GM21619 (cell line): ENCODE measurements around the gene TMED4.

Source experiments
- ATAC-seq: cut with Tn5 transposase; IDR thresholded peaks from one replicate; pipeline ENCODE4 v1.9.1; 2021; ENCODE audit not compliant: unreplicated experiment

Gene TMED4

DNA sequence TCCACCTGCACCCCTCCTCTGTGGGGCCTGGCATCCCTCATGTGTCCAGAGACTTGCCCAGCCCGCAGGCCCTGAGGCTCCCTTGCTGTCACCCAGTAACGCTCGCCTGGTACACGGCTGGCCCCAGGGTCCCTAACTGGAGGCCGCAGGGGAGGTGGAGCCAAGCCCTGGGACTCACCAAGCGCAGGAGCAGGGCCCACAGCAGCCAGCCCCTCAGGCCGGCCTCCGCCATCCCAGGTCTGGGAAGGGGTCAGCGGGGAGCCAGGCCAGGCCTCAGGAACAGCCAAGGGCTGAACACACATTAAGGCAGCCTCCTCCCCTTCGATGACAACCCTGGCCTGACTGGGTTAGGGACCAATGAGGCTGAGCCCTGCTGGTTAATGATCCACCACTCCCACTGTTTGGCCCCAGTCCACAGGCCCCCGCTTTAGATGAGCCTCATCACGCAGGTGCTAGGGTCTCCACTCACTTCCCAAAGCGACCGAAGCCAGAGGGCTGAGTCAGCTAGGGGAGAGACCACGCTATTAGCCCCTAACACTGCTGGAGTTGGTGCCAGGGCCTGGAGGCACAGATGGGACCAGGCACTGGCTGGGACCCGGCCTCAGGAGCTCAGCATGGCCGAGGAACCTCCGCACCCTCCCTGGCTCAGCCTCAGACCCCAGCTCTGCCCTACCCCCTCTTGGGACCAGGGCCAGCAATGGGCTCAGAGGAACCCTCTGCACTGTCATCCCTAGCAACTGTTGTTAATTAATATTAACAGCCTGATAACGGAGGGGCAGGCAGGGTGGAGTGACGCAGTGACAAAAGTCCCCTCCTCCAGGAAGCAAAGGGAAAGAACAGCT is 40.8 kb downstream of the TMED4 start, which contains the start of gene NPC1L1:
Gene NPC1L1 (minus strand): TSS at position 303 of the 842 bp plus-strand sequence. CDS start 71 bp downstream, at position 232.
- ATAC-seq, result no peak

DNA sequence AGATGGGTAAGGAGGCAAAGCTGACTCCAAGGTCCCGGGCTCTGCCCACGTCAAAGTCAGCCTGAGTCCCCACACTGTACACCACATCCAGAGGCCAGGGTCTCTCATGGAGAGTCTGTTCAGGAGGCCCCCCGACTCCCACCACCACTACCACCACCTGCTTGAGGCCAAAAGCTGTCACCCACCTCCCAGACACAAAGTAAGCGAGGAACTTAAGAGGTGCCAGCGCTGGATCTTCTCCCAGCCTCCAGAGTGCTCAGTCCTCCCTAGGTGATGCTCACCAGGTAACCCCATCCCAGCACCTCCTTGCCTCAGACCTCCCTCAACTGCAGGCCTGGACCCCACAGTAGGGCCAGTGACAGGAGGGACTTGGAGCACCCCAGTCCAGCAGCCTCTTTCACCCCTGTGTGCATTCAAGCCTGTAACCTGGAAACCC is 41.4 kb downstream of the TMED4 start:
- ATAC-seq, result no peak

DNA sequence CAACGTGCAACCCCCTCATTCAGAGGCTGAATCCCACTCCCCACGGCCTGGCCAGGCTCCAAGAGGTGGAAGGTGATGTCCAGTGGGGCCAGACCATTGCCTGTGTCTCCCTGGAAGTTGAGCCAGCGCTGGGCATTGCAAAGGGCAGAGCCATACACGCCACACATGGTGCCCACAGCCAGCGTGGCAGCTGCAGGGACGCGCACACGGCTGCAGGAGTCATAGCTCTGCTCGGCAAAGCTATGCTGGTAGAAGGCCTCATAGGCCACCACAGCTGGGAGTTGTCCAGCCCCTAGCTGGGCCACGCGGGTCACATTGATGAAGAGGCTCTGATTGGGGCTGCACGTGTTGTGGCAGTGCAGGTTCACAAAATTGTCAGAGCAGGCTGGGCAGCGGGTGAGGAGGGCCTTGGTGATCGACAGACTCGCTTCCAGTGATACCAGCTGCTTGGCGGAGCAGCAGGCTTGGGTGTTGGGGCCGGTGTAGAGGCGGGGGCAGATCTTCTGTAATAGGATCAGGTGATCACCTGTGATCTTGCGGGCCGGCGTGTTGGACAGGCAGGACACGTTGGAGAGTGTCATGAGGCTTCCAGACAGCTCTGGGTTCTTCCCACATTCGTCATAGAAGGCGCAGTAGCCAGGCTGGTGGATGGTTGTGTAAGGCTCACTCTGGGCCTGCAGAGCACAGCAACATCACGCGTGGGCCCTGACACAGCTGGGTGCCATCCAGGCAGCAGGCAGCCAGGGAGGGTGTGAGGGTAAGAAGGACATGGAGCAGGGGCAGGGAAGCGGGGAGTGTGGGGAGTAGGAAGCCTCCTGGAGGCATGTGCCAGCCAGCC is 42.1 kb downstream of the TMED4 start:
- no peak for ATAC-seq

DNA sequence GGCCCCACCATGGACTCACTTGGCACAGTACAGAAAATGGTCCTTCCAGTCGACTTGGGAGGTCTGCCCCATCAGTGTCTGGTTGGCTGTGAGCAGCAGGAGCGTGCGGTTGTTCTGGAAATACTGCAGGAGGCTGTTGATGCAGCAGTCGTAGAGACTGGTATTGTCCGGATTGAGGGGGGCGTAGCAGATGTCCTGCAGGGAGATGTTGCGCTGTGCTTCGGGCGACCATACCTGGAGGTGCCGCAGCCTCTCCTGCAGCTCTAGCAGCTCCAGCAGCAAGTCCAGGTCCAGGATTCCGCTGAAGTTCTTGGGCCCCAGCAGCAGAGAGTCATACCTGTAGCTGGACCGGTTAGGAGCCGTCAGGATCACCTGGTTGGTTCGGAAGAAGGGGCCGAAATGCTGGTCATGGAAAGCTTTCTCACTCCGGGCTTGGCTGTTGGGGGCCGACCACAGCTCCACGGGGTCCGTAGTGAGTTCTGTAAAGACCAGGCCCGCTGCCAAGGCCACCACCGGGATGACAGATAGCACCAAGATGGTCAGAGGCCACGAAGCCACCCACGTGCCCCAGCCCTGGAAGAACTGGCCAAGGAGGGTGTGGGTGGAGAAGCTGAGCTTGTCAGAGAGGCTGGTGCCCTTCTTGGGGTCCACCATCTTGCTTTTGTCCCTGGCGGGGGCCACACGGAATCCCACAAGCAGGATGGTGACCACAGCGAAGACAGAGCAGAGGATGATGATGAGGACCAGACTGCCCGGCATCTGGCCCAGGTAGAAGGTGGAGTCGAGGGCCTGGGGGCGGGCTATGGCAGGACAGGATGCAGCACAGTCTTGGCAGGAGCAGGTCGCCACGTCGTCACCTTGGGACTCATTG is 43.0 kb downstream of the TMED4 start:
- no peak for ATAC-seq

DNA sequence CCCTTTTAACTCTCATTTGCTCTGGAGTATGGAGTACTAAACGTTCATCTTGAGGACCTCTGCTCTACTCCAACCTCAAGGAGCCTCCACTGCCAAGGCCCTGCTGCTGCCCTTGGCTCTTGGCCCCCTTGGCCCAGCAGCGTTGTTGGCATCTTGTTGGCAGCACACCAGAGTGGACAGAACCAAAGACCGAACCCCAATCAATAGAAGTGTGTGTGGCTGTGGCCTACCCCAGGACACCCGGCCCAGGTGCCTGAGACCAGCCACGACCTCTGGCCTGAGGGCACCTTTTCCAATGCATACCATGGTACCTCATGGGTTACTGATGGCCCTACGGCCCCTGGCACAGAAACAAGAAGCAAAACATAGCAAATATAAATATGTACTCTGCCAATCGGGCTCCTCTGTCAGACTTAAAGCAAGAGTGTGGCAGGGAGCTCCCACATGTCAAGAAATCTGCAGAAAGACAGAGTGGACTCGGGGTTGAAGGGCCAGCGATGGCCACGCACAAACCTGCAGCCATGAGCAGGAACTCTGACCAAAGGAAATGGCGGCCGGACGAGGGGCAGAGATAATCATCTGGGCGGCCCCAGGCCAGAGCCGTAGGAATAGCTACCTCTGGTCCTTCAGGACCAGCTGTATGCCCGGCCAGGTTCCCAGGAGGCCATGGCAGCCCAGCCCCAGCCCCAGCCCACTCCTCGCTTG is 43.8 kb downstream of the TMED4 start:
- no peak for ATAC-seq

DNA sequence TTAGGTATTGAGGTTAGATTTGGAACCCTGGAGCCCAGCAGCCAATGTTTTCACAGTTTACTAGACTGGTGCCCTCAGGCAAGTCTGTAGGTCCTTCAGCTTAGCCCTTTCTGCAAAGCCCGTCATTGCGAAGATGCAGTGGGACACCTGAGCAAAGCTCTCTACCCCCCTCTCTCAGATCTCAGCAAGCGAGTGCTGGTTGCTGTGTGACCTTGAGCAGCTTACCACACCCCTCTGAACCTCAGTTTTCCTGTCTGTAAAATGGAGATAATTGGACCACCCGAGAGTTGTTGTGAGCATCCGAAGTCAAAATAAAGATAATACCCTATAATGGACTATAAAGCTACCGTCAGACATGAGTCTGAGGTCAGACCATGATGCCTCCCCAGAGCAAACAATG is 44.6 kb downstream of the TMED4 start:
- ATAC-seq, result no peak

DNA sequence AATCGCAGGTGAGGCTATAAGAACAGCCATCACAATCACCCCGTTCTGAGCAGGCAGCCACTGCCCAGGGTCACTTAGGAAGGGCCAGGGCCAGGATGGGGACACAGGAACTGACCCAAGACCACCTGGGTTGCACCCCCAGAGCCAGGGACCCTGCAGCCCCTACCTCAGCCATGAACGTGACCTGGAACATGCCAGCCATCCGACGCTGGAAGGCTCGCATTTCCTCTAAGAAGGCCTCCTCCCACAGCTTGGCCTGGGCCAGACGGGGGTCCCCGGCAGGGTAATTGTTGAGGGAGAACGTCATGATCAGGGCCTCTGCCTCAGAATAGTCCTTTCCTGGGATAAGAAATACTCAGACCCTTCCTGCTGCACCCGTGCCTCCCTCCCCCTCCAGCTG is 45.9 kb downstream of the TMED4 start:
- no peak for ATAC-seq

DNA sequence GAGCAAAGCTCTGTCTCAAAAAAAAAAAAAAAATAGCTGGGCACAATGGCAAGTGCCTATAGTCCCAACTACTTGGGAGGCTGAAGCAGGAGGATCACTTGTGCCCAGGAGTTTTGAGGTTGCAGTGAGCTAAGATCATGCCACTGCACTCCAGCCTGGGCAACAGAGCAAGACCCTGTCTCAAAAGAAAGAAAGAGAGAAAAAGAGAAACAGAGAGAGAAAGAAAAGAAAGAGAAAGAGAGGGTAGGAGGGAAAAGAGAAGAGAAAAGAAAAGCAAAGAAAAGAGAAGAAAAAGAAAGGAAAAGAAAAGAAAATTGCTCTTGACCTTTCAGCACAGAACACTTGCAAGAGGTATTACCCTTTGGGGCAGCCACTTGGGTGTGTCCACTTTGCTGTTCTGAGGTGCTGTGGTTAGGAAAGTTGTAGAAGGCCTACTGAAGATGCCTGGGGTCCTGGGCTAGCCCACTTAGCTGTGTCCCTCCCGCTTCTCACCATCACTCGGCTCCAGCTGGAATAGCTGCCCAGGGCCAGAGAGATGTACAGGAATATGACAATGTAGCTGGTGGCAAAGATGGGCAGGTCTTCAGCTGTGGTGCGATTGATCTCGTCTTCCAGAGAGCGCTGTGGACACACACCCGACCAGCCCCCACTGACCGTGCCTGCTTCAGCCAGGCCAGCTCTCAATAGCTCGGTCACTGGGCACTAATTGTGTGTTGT is 46.5 kb downstream of the TMED4 start:
- no peak for ATAC-seq

DNA sequence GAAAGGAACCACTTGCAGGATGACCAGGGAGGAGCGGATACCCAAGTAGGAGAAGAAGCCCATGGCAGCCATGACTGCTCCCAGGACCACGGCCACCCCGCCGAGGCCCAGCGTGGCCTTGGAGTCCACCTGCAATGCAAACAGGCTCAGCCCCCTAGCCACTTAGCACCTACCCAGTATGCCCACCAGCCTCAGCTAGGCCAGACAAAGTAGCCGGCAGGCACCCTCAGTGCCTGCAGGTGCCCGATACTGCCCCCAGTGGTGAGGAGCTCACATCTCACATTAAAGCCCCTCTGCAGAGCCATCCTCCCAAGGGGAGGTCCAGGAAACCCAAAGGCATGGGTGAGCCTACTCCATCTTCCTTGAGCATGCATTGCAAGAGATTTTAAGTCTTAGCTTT is 47.5 kb downstream of the TMED4 start:
- no peak for ATAC-seq

DNA sequence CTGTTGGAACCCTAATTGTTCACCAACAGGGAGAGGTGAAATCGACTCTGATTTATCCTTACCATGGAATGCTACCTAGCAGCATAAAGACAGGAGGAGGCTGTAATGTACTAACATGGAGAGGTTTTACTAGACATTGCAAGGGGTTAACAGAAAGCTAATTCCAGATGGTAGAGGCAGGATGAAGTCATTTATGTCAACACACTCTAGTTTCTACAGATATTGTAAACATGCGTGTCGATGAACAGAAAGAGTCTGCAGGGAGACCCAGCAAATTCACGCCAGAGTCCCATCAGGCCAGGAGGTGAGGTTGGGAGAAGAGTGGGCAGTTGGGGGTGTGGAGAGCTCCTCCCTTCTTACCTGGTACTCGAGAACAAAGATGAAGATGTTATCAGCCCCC is 47.9 kb downstream of the TMED4 start:
- ATAC-seq, result no peak

DNA sequence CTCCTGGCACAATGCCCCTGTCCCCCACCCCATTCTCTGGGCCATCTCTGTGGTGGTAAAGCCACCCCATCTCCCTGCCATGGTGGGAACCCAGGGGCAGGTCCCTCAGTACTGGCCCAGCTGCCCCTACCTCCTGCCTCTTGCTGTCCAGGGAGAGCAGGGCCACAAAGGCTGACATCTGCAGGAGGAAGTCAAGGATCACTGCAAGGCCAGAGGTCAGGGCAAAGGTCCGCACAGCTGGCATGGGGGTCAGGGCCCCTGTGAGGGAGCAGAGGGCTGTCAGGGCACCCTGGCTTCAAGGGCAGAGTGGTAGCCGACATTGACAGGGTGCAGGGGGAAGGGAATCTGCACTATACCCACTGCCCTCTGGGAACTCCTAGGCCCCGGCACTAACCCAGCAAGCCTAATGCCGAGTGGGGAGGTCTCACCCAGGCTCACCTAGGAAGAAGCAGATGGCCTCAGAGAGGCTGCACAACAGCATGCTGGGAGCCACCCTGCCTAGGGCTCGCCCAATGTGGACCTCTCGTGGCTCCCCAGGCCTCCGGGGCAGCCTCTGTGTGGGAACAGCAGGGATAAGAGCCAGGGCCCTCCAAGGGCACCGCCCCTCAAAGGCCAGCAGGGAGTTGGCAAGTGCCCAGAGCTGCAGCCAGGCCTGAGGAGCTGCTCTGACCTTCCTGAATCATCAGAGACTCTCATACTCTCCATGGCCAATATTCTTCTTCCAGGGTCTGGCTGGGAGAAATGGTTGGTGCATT is 48.6 kb downstream of the TMED4 start:
- ATAC-seq, result no peak

DNA sequence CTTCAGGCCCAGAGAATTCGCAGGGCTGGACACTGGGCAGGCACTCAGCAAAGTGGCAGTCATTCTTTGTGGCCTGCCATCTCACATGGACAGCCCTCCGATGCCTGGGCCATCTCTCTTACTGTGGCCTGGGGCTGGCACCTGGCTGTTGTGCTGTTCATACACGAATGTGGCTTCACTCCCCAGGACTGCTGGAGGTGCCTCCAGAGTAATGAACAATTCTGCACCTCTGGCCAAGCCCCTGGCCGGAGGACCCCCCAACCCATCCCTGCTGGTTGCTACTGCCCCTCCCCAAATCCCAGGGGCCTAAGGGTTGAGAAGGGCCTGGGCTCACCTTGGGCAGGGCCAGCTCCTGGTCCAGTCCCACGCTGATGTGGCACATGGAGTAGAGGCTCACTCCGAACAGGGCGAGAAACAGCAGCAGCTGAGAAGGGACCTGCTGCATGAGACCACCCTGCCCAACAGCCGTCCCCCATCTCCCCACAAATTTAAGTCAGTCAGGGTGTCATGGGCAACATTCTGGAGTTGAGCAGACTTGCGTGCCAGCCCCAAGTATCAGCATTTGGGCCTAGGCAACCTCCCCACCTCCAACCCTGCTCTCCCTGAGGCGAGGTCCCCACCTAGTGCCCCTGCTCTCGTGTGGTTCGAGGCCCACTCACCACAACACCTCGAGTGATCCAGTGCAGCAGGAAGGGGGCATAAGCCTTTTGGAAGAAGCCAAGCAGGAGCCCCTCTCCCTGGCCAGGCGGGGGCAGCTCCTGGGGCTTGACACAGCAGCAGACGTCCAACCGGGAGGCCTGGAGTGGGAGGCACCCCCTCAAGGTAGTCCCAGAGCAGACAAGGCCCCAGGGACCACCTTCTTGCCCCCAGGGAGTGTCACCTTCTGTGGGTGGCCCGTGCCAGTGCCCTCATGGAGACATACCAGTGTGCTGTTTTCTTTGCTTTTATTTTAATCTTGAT is 50.3 kb downstream of the TMED4 start:
- ATAC-seq, result no peak

DNA sequence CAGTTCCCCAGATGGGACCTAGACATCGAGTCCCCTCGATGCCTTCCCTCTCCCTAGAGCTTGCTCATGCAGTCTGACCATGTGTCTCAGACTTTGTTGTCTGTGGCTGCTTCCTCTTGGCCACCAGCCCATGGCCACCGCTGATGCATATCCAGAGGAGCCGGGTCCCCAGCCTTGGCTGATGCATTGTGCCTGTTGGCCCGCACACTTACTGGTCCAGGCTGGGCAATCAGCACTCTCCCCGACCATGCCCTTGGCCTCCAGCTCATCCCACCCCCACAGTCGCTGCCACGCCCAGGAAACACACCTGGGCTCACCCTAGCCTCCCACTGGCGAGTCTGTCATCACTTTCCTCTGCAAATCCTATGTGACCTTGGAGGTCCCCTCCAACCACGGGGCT is 51.0 kb downstream of the TMED4 start:
- ATAC-seq, result no peak
